Trophoblast cell (in vitro differentiated cells and primary cell): Measurements from ENCODE around the gene UQCRQ.
"Not testable (repeated sequence)": the region's sequence is repeated elsewhere in the genome, so short reads cannot be mapped to it uniquely, and the experiment has no call there.

Experiments
- DNase-seq, 2 donors: peaks; one replicate each; pipeline ENCODE4 v3.0.0-alpha.2; 2016
- H2AFZ ChIP-seq: 2 replicates; pipeline ENCODE4 v1.6.1; 2013; ENCODE audit warnings: low read length, moderate library complexity, mild to moderate bottlenecking; ENCODE audit not compliant: insufficient read depth, poor library complexity
- H2AK5ac ChIP-seq: 2 replicates; pipeline ENCODE4 v1.6.1; 2013; ENCODE audit warnings: mild to moderate bottlenecking, low read length
- H2BK120ac ChIP-seq: 2 replicates; pipeline ENCODE4 v1.6.1; 2013; ENCODE audit warnings: low read length, mild to moderate bottlenecking, moderate library complexity; ENCODE audit not compliant: insufficient read depth, poor library complexity
- H2BK12ac ChIP-seq: 2 replicates; pipeline ENCODE4 v1.6.1; 2013; ENCODE audit warnings: mild to moderate bottlenecking, low read length, moderate library complexity
- H2BK5ac ChIP-seq: 2 replicates; pipeline ENCODE4 v1.6.1; 2013; ENCODE audit warnings: low read length, low read depth, moderate library complexity, mild to moderate bottlenecking; ENCODE audit not compliant: poor library complexity
- H3K14ac ChIP-seq: 2 replicates; pipeline ENCODE4 v1.6.1; 2013; ENCODE audit warnings: mild to moderate bottlenecking, low read length
- H3K18ac ChIP-seq: 2 replicates; pipeline ENCODE4 v1.6.1; 2013; ENCODE audit warnings: mild to moderate bottlenecking, low read length
- H3K23ac ChIP-seq: 2 replicates; pipeline ENCODE4 v1.6.1; 2013; ENCODE audit warnings: low read length
- H3K27ac ChIP-seq: 2 replicates; pipeline ENCODE4 v1.5.1; 2013; ENCODE audit warnings: low read depth, mild to moderate bottlenecking, inconsistent platforms, low read length, moderate library complexity
- H3K27me3 ChIP-seq: 2 replicates; pipeline ENCODE4 v1.6.1; 2013; ENCODE audit warnings: inconsistent platforms, mild to moderate bottlenecking, low read length, moderate library complexity; ENCODE audit not compliant: insufficient read depth
- H3K36me3 ChIP-seq, 2 experiments: 1 replicate in 1 of 2; 2 replicates in 1 of 2; pipeline ENCODE4 v1.6.1; 2013; ENCODE audit warnings: low read length in 2 of 2, mild to moderate bottlenecking in 2 of 2, moderate library complexity in 1 of 2; ENCODE audit not compliant: insufficient read depth in 2 of 2, control insufficient read depth in 1 of 2
- H3K4ac ChIP-seq: 2 replicates; pipeline ENCODE4 v1.6.1; 2013; ENCODE audit warnings: low read depth, mild to moderate bottlenecking, low read length, moderate library complexity
- H3K4me1 ChIP-seq, 2 experiments: 1 replicate in 1 of 2; 2 replicates in 1 of 2; pipeline ENCODE4 v1.6.1; 2013; ENCODE audit warnings: low read length in 2 of 2, mild to moderate bottlenecking in 2 of 2, moderate library complexity in 1 of 2; ENCODE audit not compliant: insufficient read depth in 2 of 2, control insufficient read depth in 1 of 2
- H3K4me2 ChIP-seq: 2 replicates; pipeline ENCODE4 v1.6.1; 2013; ENCODE audit warnings: inconsistent platforms, mild to moderate bottlenecking, low read length, moderate library complexity
- H3K4me3 ChIP-seq: 2 replicates; pipeline ENCODE4 v1.5.1; 2013; ENCODE audit warnings: mild to moderate bottlenecking, low read depth, low read length, inconsistent platforms
- H3K79me1 ChIP-seq: one replicate; pipeline ENCODE4 v1.6.1; 2013; ENCODE audit warnings: low read length
- H3K79me2 ChIP-seq: 2 replicates; pipeline ENCODE4 v1.6.1; 2013; ENCODE audit warnings: low read length, mild to moderate bottlenecking; ENCODE audit not compliant: control insufficient read depth, insufficient read depth, poor library complexity
- H3K9ac ChIP-seq: 2 replicates; pipeline ENCODE4 v1.6.1; 2013; ENCODE audit warnings: mild to moderate bottlenecking, low read length
- H3K9me3 ChIP-seq: 2 replicates; pipeline ENCODE4 v1.6.1; 2013; ENCODE audit warnings: low read depth, mild to moderate bottlenecking, control low read depth, inconsistent platforms, low read length; ENCODE audit not compliant: insufficient read depth
- H4K12ac ChIP-seq: 2 replicates; pipeline ENCODE4 v1.6.1; 2013; ENCODE audit warnings: low read depth, mild to moderate bottlenecking, low read length, moderate library complexity
- H4K8ac ChIP-seq: 2 replicates; pipeline ENCODE4 v1.6.1; 2013; ENCODE audit warnings: low read depth, mild to moderate bottlenecking, low read length, moderate library complexity
- H4K91ac ChIP-seq: one replicate; pipeline ENCODE4 v1.6.1; 2013; ENCODE audit warnings: low read depth, mild to moderate bottlenecking, low read length, moderate library complexity
- WGBS: extraction: QIAGEN DNeasy Blood & Tissue Kit; methylation state at CpG from one replicate; pipeline ENCODE4 v1.1.7; 2013; ENCODE audit warnings: missing lambda C conversion rate; ENCODE audit not compliant: insufficient read length, insufficient coverage; ENCODE audit errors: extremely low coverage; 5-methylcytosine and 5-hydroxymethylcytosine counted together

UQCRQ gene

DNA sequence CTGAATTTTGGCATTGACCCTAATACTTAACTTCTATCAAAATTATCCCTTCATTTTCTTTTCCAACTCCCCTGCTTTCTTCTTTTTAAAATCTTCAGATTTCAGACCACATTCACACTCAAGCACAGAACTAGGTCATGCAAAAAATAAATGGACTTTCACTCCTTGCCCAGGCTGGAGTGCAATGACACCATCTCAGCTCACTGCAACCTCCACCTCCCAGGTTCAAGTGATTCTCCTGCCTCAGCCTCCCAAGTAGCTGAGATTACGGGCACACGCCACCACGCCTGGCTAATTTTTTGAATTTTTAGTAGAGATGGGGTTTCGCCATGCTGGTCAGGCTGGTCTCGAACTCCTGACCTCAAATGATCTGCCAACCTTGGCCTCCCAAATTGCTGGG, 11.4 kb upstream of the UQCRQ start:
- not testable (repeated sequence) for H3K4me1 ChIP-seq, H3K36me3 ChIP-seq, H3K14ac ChIP-seq, H2AFZ ChIP-seq, H3K27me3 ChIP-seq, H2AK5ac ChIP-seq, H3K4ac ChIP-seq, DNase-seq, H3K4me2 ChIP-seq, H3K27ac ChIP-seq, H3K9me3 ChIP-seq, H3K9ac ChIP-seq, H3K79me2 ChIP-seq, H2BK5ac ChIP-seq, H2BK12ac ChIP-seq, H4K12ac ChIP-seq, H3K79me1 ChIP-seq, H4K8ac ChIP-seq, H3K4me3 ChIP-seq, H2BK120ac ChIP-seq, H4K91ac ChIP-seq, H3K18ac ChIP-seq, H3K23ac ChIP-seq
- WGBS = no CpG with 5 or more reads among the region's 5 CpGs

DNA sequence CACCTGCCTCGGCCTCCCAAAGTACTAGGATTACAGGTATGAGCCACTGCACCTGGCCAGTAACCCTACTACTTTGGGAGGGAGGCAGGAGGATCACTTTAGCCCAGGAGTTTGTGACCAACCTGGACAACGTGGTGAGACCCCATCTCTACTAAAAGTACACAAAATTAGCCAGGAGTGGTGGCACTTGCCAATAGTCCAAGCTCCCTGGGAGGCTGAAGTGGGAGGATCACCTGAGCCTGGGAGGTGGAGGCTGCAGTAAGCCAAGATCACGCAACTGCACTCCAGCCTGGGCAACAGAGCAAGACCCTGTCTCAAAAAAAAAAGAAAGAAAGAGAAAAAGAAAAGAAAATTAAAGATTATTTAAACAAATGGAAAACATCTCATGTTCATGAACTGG, 10.4 kb upstream of the UQCRQ start:
- Histone ChIP-seq H3K23ac (no peak overlapping the region), H3K27me3 (no peaks in the 10 kb centered on the region), H3K4me2 (no peak overlapping the region), H2BK120ac (no peak overlapping the region), H3K4me1 (no peaks in the 10 kb centered on the region), H3K79me2 (no peaks in the 10 kb centered on the region), H2BK5ac (no peak overlapping the region), H3K9ac (no peak overlapping the region), H3K4ac (no peak overlapping the region), H2AK5ac (no peak overlapping the region), H3K4me3 (no peak overlapping the region), H4K91ac (no peak overlapping the region), H3K18ac (no peak overlapping the region), H3K14ac (no peak overlapping the region), H3K9me3 (no peaks in the 10 kb centered on the region), H2BK12ac (no peak overlapping the region), H4K8ac (no peak overlapping the region), H3K27ac (no peak overlapping the region), H2AFZ (no peak overlapping the region), H3K79me1 (no peaks in the 10 kb centered on the region), H3K36me3 (no peaks in the 10 kb centered on the region), H4K12ac (no peak overlapping the region)
- WGBS = no CpG with 5 or more reads among the region's 3 CpGs
- no peak for DNase-seq

DNA sequence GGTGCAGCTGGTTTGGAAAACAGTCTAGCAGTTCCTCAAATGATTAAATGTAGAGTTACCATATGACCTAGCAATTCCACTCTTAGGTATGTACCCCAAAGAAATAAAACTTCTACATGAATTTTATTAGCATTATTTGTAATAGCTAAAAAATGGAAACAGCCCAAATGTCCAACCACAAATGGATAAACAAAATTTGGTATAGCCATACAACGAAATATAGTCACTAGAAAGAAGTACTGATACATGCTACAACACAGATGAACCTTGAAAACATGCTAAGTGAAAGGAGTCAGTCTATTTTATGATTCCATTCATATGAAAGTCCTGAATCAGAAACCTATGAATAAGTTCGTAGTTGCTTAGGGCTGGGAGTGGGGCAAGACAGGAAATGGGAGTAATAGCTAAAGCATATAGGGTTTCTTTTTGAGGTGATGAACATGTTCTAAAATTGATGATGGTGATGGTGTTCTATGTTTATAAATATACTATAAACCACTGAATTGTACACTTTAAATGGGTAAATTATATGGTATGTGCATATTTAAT, 6.5 kb upstream of the UQCRQ start:
- H3K4me2 ChIP-seq = no peak overlapping the region
- no peak overlapping the region for H3K27ac ChIP-seq
- H3K79me2 ChIP-seq = no peaks in the 10 kb centered on the region
- no peak overlapping the region for H2BK12ac ChIP-seq
- H4K8ac ChIP-seq = no peak overlapping the region
- H4K12ac ChIP-seq = no peak overlapping the region
- H2BK120ac ChIP-seq = no peak overlapping the region
- H3K4me3 ChIP-seq = no peak overlapping the region
- H3K4ac ChIP-seq = no peak overlapping the region
- no peaks in the 10 kb centered on the region for H3K9me3 ChIP-seq
- no CpG with 5 or more reads among the region's 2 CpGs for WGBS
- no peaks in the 10 kb centered on the region for H3K79me1 ChIP-seq
- no peak for DNase-seq
- H3K9ac ChIP-seq = no peak overlapping the region
- H3K27me3 ChIP-seq = no peaks in the 10 kb centered on the region
- H4K91ac ChIP-seq = no peak overlapping the region
- H2BK5ac ChIP-seq = no peak overlapping the region
- H3K23ac ChIP-seq = no peak overlapping the region
- no peak overlapping the region for H2AFZ ChIP-seq
- no peak overlapping the region for H3K14ac ChIP-seq
- H2AK5ac ChIP-seq = no peak overlapping the region
- no peak overlapping the region for H3K18ac ChIP-seq
- H3K4me1 ChIP-seq = no peaks in the 10 kb centered on the region
- H3K36me3 ChIP-seq = no peaks in the 10 kb centered on the region

DNA sequence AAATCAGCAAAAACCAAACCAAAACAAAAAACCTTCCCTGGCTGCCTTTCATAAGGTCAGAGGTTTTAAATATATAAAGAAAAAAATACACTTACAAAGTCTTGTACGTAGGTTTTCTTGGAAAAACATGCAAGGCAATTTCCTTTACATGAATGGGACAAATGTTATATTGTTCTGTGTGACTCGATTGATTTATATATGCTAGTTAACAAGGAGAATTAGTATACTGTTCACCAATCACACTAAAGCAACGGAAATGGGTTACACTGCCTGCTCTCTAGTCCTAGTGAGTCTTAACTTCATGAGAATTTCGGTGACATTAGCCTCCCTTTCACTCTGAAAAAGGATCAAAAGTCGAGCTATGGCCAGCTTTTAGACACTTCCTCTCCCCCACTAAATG, 5.7 kb upstream of the UQCRQ start:
- DNase-seq = no peak
- Histone ChIP-seq H4K12ac (no peak overlapping the region), H3K4ac (no peak overlapping the region), H3K27ac (no peak overlapping the region), H3K4me1 (peaks cover 1 to 4% of the 10 kb centered on the region in 2 experiments), H2BK5ac (no peak overlapping the region), H4K8ac (no peak overlapping the region), H3K9ac (no peak overlapping the region), H3K23ac (no peak overlapping the region), H3K27me3 (no peaks in the 10 kb centered on the region), H3K4me3 (no peak overlapping the region), H3K18ac (no peak overlapping the region), H4K91ac (no peak overlapping the region), H2AFZ (no peak overlapping the region), H3K4me2 (no peak overlapping the region), H2BK12ac (no peak overlapping the region), H3K36me3 (no peaks in the 10 kb centered on the region), H3K9me3 (no peaks in the 10 kb centered on the region), H3K14ac (no peak overlapping the region), H3K79me2 (no peaks in the 10 kb centered on the region), H2BK120ac (no peak overlapping the region), H3K79me1 (peaks cover under 1% of the 10 kb centered on the region), H2AK5ac (no peak overlapping the region)
- WGBS = no CpG with 5 or more reads among the region's 5 CpGs
